IMR-90 (cell line): ENCODE measurements around the gene FAM117B.

Experiments
- BHLHE40 ChIP-seq: fragments of 150-350 bp; IDR thresholded peaks from 2 replicates; pipeline ENCODE4 v1.6.1; 2016; ENCODE audit warnings: mild to moderate bottlenecking, low read depth, low read length
- CEBPB ChIP-seq: IDR thresholded peaks from 2 replicates; pipeline ENCODE4 v1.6.1; 2012; ENCODE audit warnings: low read depth, low read length, improper control_type of control experiment
- CHD1 ChIP-seq: IDR thresholded peaks from 2 replicates; pipeline ENCODE4 v1.6.1; 2012; ENCODE audit warnings: low read depth, low read length, improper control_type of control experiment
- CTCF ChIP-seq: conservative IDR thresholded peaks from 2 replicates; pipeline ENCODE4 v1.5.1; 2012; ENCODE audit warnings: mild to moderate bottlenecking, low read depth, low read length, improper control_type of control experiment
- POLR2A ChIP-seq: IDR thresholded peaks from 2 replicates; pipeline ENCODE4 v1.6.1; 2012; ENCODE audit warnings: mild to moderate bottlenecking, low read depth, low read length
- RAD21 ChIP-seq: IDR thresholded peaks from 2 replicates; pipeline ENCODE4 v1.6.1; 2012; ENCODE audit warnings: low read length, improper control_type of control experiment
- RCOR1 ChIP-seq: IDR thresholded peaks from 2 replicates; pipeline ENCODE4 v1.6.1; 2012; ENCODE audit warnings: mild to moderate bottlenecking, low read length, improper control_type of control experiment; ENCODE audit not compliant: insufficient replicate concordance
- RFX5 ChIP-seq: IDR thresholded peaks from 2 replicates; pipeline ENCODE4 v1.8.0; 2012; ENCODE audit warnings: low read depth, mild to moderate bottlenecking, low read length, moderate library complexity
- SMC3 ChIP-seq: fragments of 150-350 bp; IDR thresholded peaks from 2 replicates; pipeline ENCODE4 v1.6.1; 2016; ENCODE audit warnings: low read depth, mild to moderate bottlenecking, antibody characterized with exemption, low read length, moderate library complexity
- USF2 ChIP-seq: fragments of 150-350 bp; IDR thresholded peaks from 2 replicates; pipeline ENCODE4 v1.6.1; 2017; ENCODE audit warnings: mild to moderate bottlenecking, antibody characterized with exemption, low read length, low read depth

- TF ChIP-seq CTCF (no peak), USF2 (no peak), CEBPB (no peak), RFX5 (no peak), POLR2A (no peak), CHD1 (no peak), RAD21 (no peak), RCOR1 (no peak), SMC3 (no peak), BHLHE40 (no peak)
Measured at GRCh38 chr2:202758128-202758527, 123.4 kb downstream of the FAM117B start.
